ENCODE results near the gene RASA3. TPM values are rescaled to one million over a fixed set of nuclear protein-coding genes. Genes with fewer than 3 reads are reported as not detected.

The RASA3 gene
- total RNA-seq, 4 donors from 2014 or later, result 29.5 to 38.1 (median 34.6) TPM

- Histone ChIP-seq H3K27me3 (no peaks in the 10 kb centered on the region), H3K9me3 (no peaks in the 10 kb centered on the region), H3K36me3 (no peaks in the 10 kb centered on the region), H3K27ac (replicated peaks in 1 of 4) (no peak overlapping the region), H3K4me3 (no peak overlapping the region), H3K4me1 (peaks cover 4 to 25% (median 19%) of the 10 kb centered on the region in 4 donors)
- intact Hi-C loops (cut with DNase I), result no loop called here
- TF ChIP-seq POLR2A (IDR thresholded peaks at IDR 0.05; ENCODE audit: low read depth) (no peak), EP300 (IDR thresholded peaks at IDR 0.05) (no peak), CTCF (IDR thresholded peaks at IDR 0.05) (no peak), POLR2AphosphoS5 (IDR thresholded peaks at IDR 0.05) (no peak)
- no peak for DNase-seq (ENCODE audit: extremely low spot score)
- 94% methylated on average over 6 of the region's 6 CpGs for WGBS
Measured at GRCh38 chr13:114142137-114142550, 9.7 kb upstream of the RASA3 start.

- no peak for DNase-seq (ENCODE audit: extremely low spot score)
- TF ChIP-seq CTCF (IDR thresholded peaks at IDR 0.05) (no peak), POLR2A (IDR thresholded peaks at IDR 0.05; ENCODE audit: low read depth) (no peak), POLR2AphosphoS5 (IDR thresholded peaks at IDR 0.05) (no peak), EP300 (IDR thresholded peaks at IDR 0.05) (no peak)
- intact Hi-C loops (cut with DNase I), result no loop called here
- Histone ChIP-seq H3K36me3 (no peaks in the 10 kb centered on the region), H3K27me3 (no peaks in the 10 kb centered on the region), H3K4me1 (peaks cover 4 to 25% (median 19%) of the 10 kb centered on the region in 4 donors), H3K4me3 (no peak overlapping the region), H3K9me3 (no peaks in the 10 kb centered on the region), H3K27ac (replicated peaks in 1 of 4) (no peak overlapping the region)
- WGBS, result 86% methylated on average over 15 of the region's 15 CpGs
Measured at GRCh38 chr13:114141261-114141996, 9.0 kb upstream of the RASA3 start.

GRCh38 chr13:114140906-114141250, 8.5 kb upstream of the RASA3 start:
- 57% methylated on average over 10 of the region's 10 CpGs for WGBS

GRCh38 chr13:114140131-114140905, 7.9 kb upstream of the RASA3 start:
- Histone ChIP-seq H3K4me1 (peaks cover 4 to 25% (median 19%) of the 10 kb centered on the region in 4 donors), H3K4me3 (no peak overlapping the region), H3K27me3 (no peaks in the 10 kb centered on the region), H3K9me3 (no peaks in the 10 kb centered on the region), H3K27ac (replicated peaks in 1 of 4) (no peak overlapping the region), H3K36me3 (no peaks in the 10 kb centered on the region)
- TF ChIP-seq POLR2A (IDR thresholded peaks at IDR 0.05; ENCODE audit: low read depth) (no peak), CTCF (IDR thresholded peaks at IDR 0.05) (no peak), POLR2AphosphoS5 (IDR thresholded peaks at IDR 0.05) (no peak), EP300 (IDR thresholded peaks at IDR 0.05) (no peak)
- 64% methylated on average over 24 of the region's 25 CpGs for WGBS
- DNase-seq (ENCODE audit: extremely low spot score), result no peak
- intact Hi-C loops (cut with DNase I), result no loop called here

More at GRCh38 chr13:114140906-114141250, 8.5 kb upstream of the RASA3 start:
- no peak for DNase-seq (ENCODE audit: extremely low spot score)
- intact Hi-C loops (cut with DNase I), result no loop called here
- Histone ChIP-seq H3K36me3 (no peaks in the 10 kb centered on the region), H3K4me3 (no peak overlapping the region), H3K27ac (replicated peaks in 1 of 4) (no peak overlapping the region), H3K4me1 (peaks cover 4 to 25% (median 19%) of the 10 kb centered on the region in 4 donors), H3K27me3 (no peaks in the 10 kb centered on the region), H3K9me3 (no peaks in the 10 kb centered on the region)
- TF ChIP-seq EP300 (IDR thresholded peaks at IDR 0.05) (no peak), POLR2AphosphoS5 (IDR thresholded peaks at IDR 0.05) (no peak), CTCF (IDR thresholded peaks at IDR 0.05) (no peak), POLR2A (IDR thresholded peaks at IDR 0.05; ENCODE audit: low read depth) (no peak)

Data from esophagus muscularis mucosa (tissue), 4 donors.